Natural killer cell (primary cell): ENCODE measurements around the gene RBM4B. TPM values are rescaled to one million over a fixed set of nuclear protein-coding genes. Genes with fewer than 3 reads are reported as not detected.

ENCODE experiments used
- ATAC-seq, 3 donors: fragments of 150-1000 bp in 2 of 3; fragments of 200-7000 bp in 1 of 3; cut with Tn5 transposase; 1 replicate in 1 of 3; 2 replicates in 2 of 3; pipeline ENCODE4 v1.10.0; 2021; ENCODE audit warnings: mild to moderate bottlenecking in 2 of 3, moderate library complexity in 2 of 3
- DNase-seq, 2 donors: peaks; one replicate each; pipeline versions ENCODE4 v3.0.0 to v3.0.0-alpha.2; 2013 to 2021; ENCODE audit warnings: mixed read lengths in 1 of 2
- H3K27ac ChIP-seq: one replicate; pipeline ENCODE4 v1.5.1; 2013; ENCODE audit warnings: mild to moderate bottlenecking, low read length
- H3K27me3 ChIP-seq: one replicate; pipeline ENCODE4 v1.6.1; 2013; ENCODE audit warnings: low read length; ENCODE audit not compliant: control insufficient read depth, insufficient read depth
- H3K36me3 ChIP-seq: one replicate; pipeline ENCODE4 v1.6.1; 2013; ENCODE audit warnings: low read length; ENCODE audit not compliant: control insufficient read depth, insufficient read depth
- H3K4me1 ChIP-seq: one replicate; pipeline ENCODE4 v1.6.1; 2013; ENCODE audit warnings: low read length; ENCODE audit not compliant: control insufficient read depth, insufficient read depth
- H3K4me3 ChIP-seq: one replicate; pipeline ENCODE4 v1.5.1; 2013; ENCODE audit warnings: low read length
- H3K9me3 ChIP-seq: one replicate; pipeline ENCODE4 v1.6.1; 2013; ENCODE audit warnings: low read length; ENCODE audit not compliant: control insufficient read depth, insufficient read depth
- H3K27ac Mint-ChIP-seq, 2 donors: one replicate each; pipeline ENCODE4 v1.8.0; 2022; ENCODE audit warnings: mild to moderate bottlenecking in 2 of 2, mixed read lengths in 2 of 2, moderate library complexity in 1 of 2
- H3K27me3 Mint-ChIP-seq, 2 donors: one replicate each; pipeline ENCODE4 v1.8.0; 2022; ENCODE audit warnings: low read depth in 2 of 2, mixed read lengths in 2 of 2
- H3K36me3 Mint-ChIP-seq: one replicate; pipeline ENCODE4 v1.8.0; 2022; ENCODE audit warnings: mixed read lengths
- H3K4me1 Mint-ChIP-seq, 2 donors: one replicate each; pipeline ENCODE4 v1.8.0; 2022; ENCODE audit warnings: mixed read lengths in 2 of 2
- H3K4me3 Mint-ChIP-seq: one replicate; pipeline ENCODE4 v1.8.0; 2022; ENCODE audit warnings: mild to moderate bottlenecking, moderate library complexity, mixed read lengths
- H3K9me3 Mint-ChIP-seq, 2 donors: one replicate each; pipeline ENCODE4 v1.8.0; 2022; ENCODE audit warnings: mixed read lengths in 2 of 2
- WGBS: methylation state at CpG from one replicate; pipeline ENCODE4 v1.1.7; 2013; ENCODE audit warnings: missing lambda C conversion rate; ENCODE audit not compliant: insufficient coverage; 5-methylcytosine and 5-hydroxymethylcytosine counted together
- intact Hi-C: fragments of 100-400 bp; cut with micrococcal nuclease; formaldehyde crosslinking; loops from one replicate; pipeline ENCODE4 v1.14.2; 2022
- total RNA-seq, 4 donors: library from RNA; stranded (reverse); fragments of 120-200 nt in 1 of 4; gene quantifications; one replicate each; pipeline versions ENCODE4 v1.2.3 to v1.2.4, GENCODE V29; 2013 to 2022
- TF ChIP-seq, protein P1 (sequence below): fragments of 200-600 bp; IDR thresholded peaks from one replicate; pipeline ENCODE4 v1.8.0; 2022; ENCODE audit warnings: antibody characterized with exemption

The RBM4B gene
- total RNA-seq, 3 donors from 2014 or later (not counting 1 experiment from before 2014, with no cell fraction given) = 11.1 to 23.0 (median 12.4) TPM

DNA sequence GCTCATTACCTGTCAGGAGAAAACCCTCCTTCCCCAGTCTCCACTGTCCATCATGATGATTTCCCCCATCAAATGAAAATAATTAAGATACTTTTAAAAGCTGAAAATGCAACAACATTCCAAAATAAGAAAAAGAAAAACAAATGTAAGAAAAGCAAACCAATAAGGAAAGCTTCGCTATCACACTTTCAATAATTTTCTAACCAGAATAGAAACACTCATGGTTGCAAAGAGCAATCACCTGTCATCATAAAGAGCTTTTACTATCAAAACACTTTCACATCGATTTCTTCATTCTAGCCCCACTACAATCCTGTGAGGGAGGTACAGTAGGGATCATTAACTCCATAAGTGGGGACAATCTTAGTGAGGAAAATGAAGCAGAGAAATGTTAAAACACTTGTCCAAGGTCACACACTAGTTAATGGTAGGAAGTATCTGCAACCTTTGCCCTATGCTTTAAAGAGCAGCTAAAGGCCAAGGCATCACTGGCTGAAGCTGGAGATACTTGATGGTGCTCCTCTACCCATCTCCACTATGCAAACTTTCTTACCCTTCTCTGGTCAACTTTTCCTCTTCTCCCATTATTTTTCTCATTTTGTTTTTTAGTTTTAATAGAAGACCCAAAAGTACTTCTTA is 2.6 kb downstream of the RBM4B start:
- peak overlapping the region; percentile 18 for H3K4me3 Mint-ChIP-seq
- no peak overlapping the region for H3K27ac ChIP-seq

DNA sequence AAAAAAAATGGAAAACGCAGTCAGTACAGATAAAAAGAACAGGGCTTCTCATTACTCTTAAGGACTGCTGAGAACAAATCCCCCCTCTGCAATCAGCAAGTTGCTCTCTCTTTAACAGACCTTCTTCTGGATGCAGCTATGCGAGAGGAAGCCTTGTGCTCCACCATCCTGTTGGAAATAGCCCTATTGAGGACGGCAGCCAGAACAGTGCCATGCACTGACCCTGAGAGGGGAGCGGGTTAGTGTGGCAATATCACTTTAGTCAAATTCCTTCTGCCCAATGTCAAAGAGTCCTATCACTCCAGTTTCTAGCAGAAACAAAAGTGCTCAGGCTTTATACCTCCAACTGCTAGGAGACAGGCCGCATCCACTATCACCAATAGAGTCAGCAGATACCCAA is 6.9 kb downstream of the RBM4B start:
- no peaks in the 10 kb centered on the region for H3K4me1 ChIP-seq
- Mint-ChIP-seq H3K27me3 (no peaks in the 10 kb centered on the region), H3K9me3 (no peaks in the 10 kb centered on the region), H3K4me1 (peaks cover 17 to 24% of the 10 kb centered on the region in 2 donors), H3K36me3 (no peaks in the 10 kb centered on the region), H3K27ac (peak overlapping the region in 1 of 2 donors; percentile 65), H3K4me3 (no peak overlapping the region)
- H3K27me3 ChIP-seq = no peaks in the 10 kb centered on the region
- no peak overlapping the region for H3K27ac ChIP-seq
- TF ChIP-seq, protein P1, sequence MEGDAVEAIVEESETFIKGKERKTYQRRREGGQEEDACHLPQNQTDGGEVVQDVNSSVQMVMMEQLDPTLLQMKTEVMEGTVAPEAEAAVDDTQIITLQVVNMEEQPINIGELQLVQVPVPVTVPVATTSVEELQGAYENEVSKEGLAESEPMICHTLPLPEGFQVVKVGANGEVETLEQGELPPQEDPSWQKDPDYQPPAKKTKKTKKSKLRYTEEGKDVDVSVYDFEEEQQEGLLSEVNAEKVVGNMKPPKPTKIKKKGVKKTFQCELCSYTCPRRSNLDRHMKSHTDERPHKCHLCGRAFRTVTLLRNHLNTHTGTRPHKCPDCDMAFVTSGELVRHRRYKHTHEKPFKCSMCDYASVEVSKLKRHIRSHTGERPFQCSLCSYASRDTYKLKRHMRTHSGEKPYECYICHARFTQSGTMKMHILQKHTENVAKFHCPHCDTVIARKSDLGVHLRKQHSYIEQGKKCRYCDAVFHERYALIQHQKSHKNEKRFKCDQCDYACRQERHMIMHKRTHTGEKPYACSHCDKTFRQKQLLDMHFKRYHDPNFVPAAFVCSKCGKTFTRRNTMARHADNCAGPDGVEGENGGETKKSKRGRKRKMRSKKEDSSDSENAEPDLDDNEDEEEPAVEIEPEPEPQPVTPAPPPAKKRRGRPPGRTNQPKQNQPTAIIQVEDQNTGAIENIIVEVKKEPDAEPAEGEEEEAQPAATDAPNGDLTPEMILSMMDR = no peak
- H3K9me3 ChIP-seq = no peaks in the 10 kb centered on the region
- WGBS = 97% methylated on average over 5 of the region's 5 CpGs
- ATAC-seq (no peak), DNase-seq (no peak)
- peaks cover 32% of the 10 kb centered on the region for H3K36me3 ChIP-seq
- no peak overlapping the region for H3K4me3 ChIP-seq
- intact Hi-C loops = no loop called here

More for the DNA sequence above, 2.6 kb downstream of the RBM4B start:
- no peaks in the 10 kb centered on the region for H3K9me3 ChIP-seq
- H3K9me3 Mint-ChIP-seq = no peaks in the 10 kb centered on the region
- H3K27me3 Mint-ChIP-seq = no peaks in the 10 kb centered on the region
- ATAC-seq (no peak), DNase-seq (no peak)
- H3K4me1 ChIP-seq = peaks cover 22% of the 10 kb centered on the region
- H3K27ac Mint-ChIP-seq = peak overlapping the region in 1 of 2 donors; percentile 98
- no peaks in the 10 kb centered on the region for H3K36me3 Mint-ChIP-seq
- H3K4me1 Mint-ChIP-seq = peaks cover 29 to 42% of the 10 kb centered on the region in 2 donors
- no peak overlapping the region for H3K4me3 ChIP-seq
- H3K27me3 ChIP-seq = no peaks in the 10 kb centered on the region
- intact Hi-C loops = no loop called here
- TF ChIP-seq, protein P1 = no peak
- WGBS = 83% methylated on average over 1 of the region's 2 CpGs
- no peaks in the 10 kb centered on the region for H3K36me3 ChIP-seq

DNA sequence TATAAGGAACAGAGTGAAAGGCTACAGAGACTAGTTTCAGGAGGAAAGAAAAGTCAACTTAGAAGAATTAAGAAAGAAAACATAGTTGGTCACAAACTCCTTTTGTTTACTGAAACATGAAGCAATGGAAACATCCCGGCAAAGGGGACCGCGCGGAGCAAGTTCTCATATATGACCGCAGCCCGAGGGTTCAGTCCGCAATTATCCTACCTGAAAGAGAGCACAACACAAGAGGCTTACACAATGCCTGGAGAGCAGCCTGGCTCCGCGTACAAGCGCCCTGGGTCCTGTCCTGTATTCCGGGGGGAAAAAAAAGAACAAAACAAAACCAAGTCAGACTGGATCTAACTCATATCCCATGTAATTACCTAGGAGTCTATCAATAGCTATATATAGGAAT is 12.3 kb downstream of the RBM4B start:
- H3K4me3 Mint-ChIP-seq = no peak overlapping the region
- no peak for DNase-seq

More for the DNA sequence above, 12.3 kb downstream of the RBM4B start:
- Mint-ChIP-seq H3K36me3 (no peaks in the 10 kb centered on the region), H3K9me3 (no peaks in the 10 kb centered on the region), H3K27me3 (no peaks in the 10 kb centered on the region), H3K27ac (peak overlapping the region; percentile 0 to 10), H3K4me1 (peaks cover 8 to 21% of the 10 kb centered on the region in 2 donors)
- Histone ChIP-seq H3K9me3 (no peaks in the 10 kb centered on the region), H3K27ac (no peak overlapping the region), H3K36me3 (peaks cover 59% of the 10 kb centered on the region), H3K27me3 (no peaks in the 10 kb centered on the region), H3K4me3 (no peak overlapping the region), H3K4me1 (no peaks in the 10 kb centered on the region)
- no peak for ATAC-seq
- intact Hi-C loops = no loop called here
- TF ChIP-seq, protein P1 = no peak
- WGBS = 99% methylated on average over 10 of the region's 11 CpGs
